Thoracic aorta (tissue), 2 donors: Measurements from ENCODE around the gene DONSON. TPM values are rescaled to one million over a fixed set of nuclear protein-coding genes. Genes with fewer than 3 reads are reported as not detected.

ENCODE experiments used
- ATAC-seq: fragments of 150-250 bp; one replicate; pipeline ENCODE4 v1.8.0; 2017; ENCODE audit warnings: low read depth; ENCODE audit not compliant: insufficient number of reproducible peaks, low FRiP score
- DNase-seq: peaks from one replicate; pipeline ENCODE4 v3.0.0-alpha.2; 2020; ENCODE audit warnings: low spot score
- H3K27ac ChIP-seq, 2 donors: fragments of 200-600 bp; sonication (generic); 1 replicate in 1 of 2; 2 replicates in 1 of 2; pipeline ENCODE4 v1.5.1; 2016; ENCODE audit warnings: mild to moderate bottlenecking in 2 of 2, moderate library complexity in 2 of 2
- H3K27me3 ChIP-seq: fragments of 200-600 bp; sonication (generic); replicated peaks from 2 replicates; pipeline ENCODE4 v1.6.0; 2016; ENCODE audit warnings: mild to moderate bottlenecking; ENCODE audit not compliant: insufficient read depth
- H3K36me3 ChIP-seq: fragments of 200-600 bp; sonication (generic); one replicate; pipeline ENCODE4 v1.5.1; 2016
- H3K4me1 ChIP-seq, 2 donors: fragments of 200-600 bp; sonication (generic); 1 replicate in 1 of 2; 2 replicates in 1 of 2; pipeline versions ENCODE4 v1.5.1 to v1.6.0; 2016; ENCODE audit warnings: low read depth in 2 of 2, mild to moderate bottlenecking in 1 of 2; ENCODE audit not compliant: control insufficient read depth in 1 of 2
- H3K4me3 ChIP-seq: fragments of 200-600 bp; sonication (generic); 2 replicates; pipeline ENCODE4 v1.5.1; 2016; ENCODE audit warnings: mild to moderate bottlenecking
- H3K9me3 ChIP-seq: fragments of 200-600 bp; sonication (generic); 2 replicates; pipeline ENCODE4 v1.5.1; 2016
- CTCF ChIP-seq: fragments of 200-600 bp; sonication (generic); IDR thresholded peaks from one replicate; pipeline ENCODE4 v1.5.1; 2019; ENCODE audit warnings: antibody characterized with exemption
- total RNA-seq, 2 donors: library from RNA; depleted of rRNA; stranded (reverse); fragments of >200 nt; gene quantifications; one replicate each; pipeline versions ENCODE4 v1.1.0 to v1.2.3, GENCODE V29; 2016

Gene DONSON
- total RNA-seq, 2 donors from 2014 or later = 12.1 to 19.2 TPM

GRCh38 chr21:33541105-33541711 is 47.3 kb downstream of the DONSON start:
- no peak for DNase-seq
- Histone ChIP-seq H3K27ac (peak overlapping the region; percentile 98), H3K27me3 (no peaks in the 10 kb centered on the region), H3K9me3 (no peaks in the 10 kb centered on the region), H3K4me3 (peak overlapping the region; percentile 80), H3K36me3 (peaks cover 8% of the 10 kb centered on the region), H3K4me1 (peaks cover 22 to 28% of the 10 kb centered on the region in 2 donors)
- no peak for TF ChIP-seq CTCF
- no peak for ATAC-seq

- no peak for TF ChIP-seq CTCF
- Histone ChIP-seq H3K4me1 (peaks cover 17 to 23% of the 10 kb centered on the region in 2 donors), H3K4me3 (no peak overlapping the region), H3K27me3 (no peaks in the 10 kb centered on the region), H3K9me3 (no peaks in the 10 kb centered on the region), H3K27ac (no peak overlapping the region), H3K36me3 (peaks cover 8% of the 10 kb centered on the region)
- ATAC-seq (no peak), DNase-seq (no peak)
Observed at GRCh38 chr21:33540711-33541104, 47.8 kb downstream of the DONSON start.

- no peak for DNase-seq
- Histone ChIP-seq H3K27ac (no peak overlapping the region), H3K9me3 (no peaks in the 10 kb centered on the region), H3K27me3 (no peaks in the 10 kb centered on the region), H3K4me3 (no peak overlapping the region), H3K4me1 (peaks cover 8 to 12% of the 10 kb centered on the region in 2 donors), H3K36me3 (peaks cover 8% of the 10 kb centered on the region)
- ATAC-seq = no peak
- no peak for TF ChIP-seq CTCF
Observed at GRCh38 chr21:33539616-33540015, 48.9 kb downstream of the DONSON start.

- Histone ChIP-seq H3K27me3 (no peaks in the 10 kb centered on the region), H3K4me3 (no peak overlapping the region), H3K36me3 (peaks cover 20% of the 10 kb centered on the region), H3K4me1 (peaks cover 6 to 8% of the 10 kb centered on the region in 2 donors), H3K27ac (no peak overlapping the region), H3K9me3 (no peaks in the 10 kb centered on the region)
- ATAC-seq (no peak), DNase-seq (no peak)
- no peak for TF ChIP-seq CTCF
Observed at GRCh38 chr21:33537212-33537611, 51.3 kb downstream of the DONSON start.

GRCh38 chr21:33531007-33531406 is 57.5 kb downstream of the DONSON start:
- Histone ChIP-seq H3K9me3 (no peaks in the 10 kb centered on the region), H3K36me3 (peaks cover 40% of the 10 kb centered on the region)
- ATAC-seq = no peak

More at GRCh38 chr21:33531007-33531406, 57.5 kb downstream of the DONSON start:
- DNase-seq = no peak
- no peaks in the 10 kb centered on the region for H3K4me1 ChIP-seq
- no peak overlapping the region for H3K4me3 ChIP-seq
- no peaks in the 10 kb centered on the region for H3K27me3 ChIP-seq
- H3K27ac ChIP-seq = no peak overlapping the region
- TF ChIP-seq CTCF = no peak

Other genes with a start within 250 kb of the DONSON start
- gene IFNGR2, start 185.3 kb downstream of the DONSON start, total RNA-seq = 10 to 100 TPM; 67.3 to 72.2 TPM
- 10 to 100 TPM; 51.4 to 79.9 TPM for gene TMEM50B, start 108.7 kb downstream of the DONSON start, total RNA-seq
- gene DNAJC28, start 97.0 kb downstream of the DONSON start, total RNA-seq = 1 to 10 TPM in 1 of 2 donors, under 1 TPM in 1; 0.42 to 1.5 TPM
- gene GART, start 46.6 kb downstream of the DONSON start, total RNA-seq = 100 to 1,000 TPM in 1 of 2 donors, 10 to 100 TPM in 1; 64.4 to 172 TPM
- gene SON, start 45.6 kb downstream of the DONSON start, total RNA-seq = 100 to 1,000 TPM; 260 to 331 TPM
- 10 to 100 TPM; 26.8 to 61.4 TPM for gene CRYZL1, start 53.1 kb upstream of the DONSON start, total RNA-seq
- 10 to 100 TPM; 50.9 to 78.6 TPM for gene ITSN1, start 53.8 kb upstream of the DONSON start, total RNA-seq